Karpas-422 (cell line): ENCODE measurements around the gene PRICKLE2. TPM values are rescaled to one million over a fixed set of nuclear protein-coding genes. Genes with fewer than 3 reads are reported as not detected.

Experiments used
- DNase-seq: peaks from one replicate; pipeline ENCODE4 v3.0.0-alpha.2; 2015
- H2AFZ ChIP-seq: fragments of 200-600 bp; sonication (generic); 2 replicates; pipeline ENCODE4 v1.6.1; 2014; ENCODE audit warnings: antibody characterized with exemption, low read length, mixed read lengths
- H3K27ac ChIP-seq: fragments of 200-600 bp; sonication (generic); 2 replicates; pipeline ENCODE4 v1.5.1; 2014; ENCODE audit warnings: mild to moderate bottlenecking, low read length, moderate library complexity
- H3K27me3 ChIP-seq: fragments of 200-600 bp; sonication (generic); 2 replicates; pipeline ENCODE4 v1.6.1; 2014; ENCODE audit warnings: low read length, mixed read lengths
- H3K36me3 ChIP-seq: fragments of 200-600 bp; sonication (generic); 2 replicates; pipeline ENCODE4 v1.6.1; 2014; ENCODE audit warnings: low read length, mixed read lengths; ENCODE audit not compliant: insufficient read depth
- H3K4me1 ChIP-seq: fragments of 200-600 bp; sonication (generic); 2 replicates; pipeline ENCODE4 v1.6.1; 2014; ENCODE audit warnings: mild to moderate bottlenecking, low read length, mixed read lengths
- H3K4me2 ChIP-seq: fragments of 200-600 bp; sonication (generic); 2 replicates; pipeline ENCODE4 v1.6.1; 2014; ENCODE audit warnings: low read length, low read depth, mild to moderate bottlenecking; ENCODE audit not compliant: poor library complexity, severe bottlenecking
- H3K4me3 ChIP-seq: fragments of 200-600 bp; sonication (generic); 2 replicates; pipeline ENCODE4 v1.5.1; 2014; ENCODE audit warnings: mild to moderate bottlenecking, antibody characterized with exemption, low read length, mixed read lengths
- H3K79me2 ChIP-seq: fragments of 200-600 bp; sonication (generic); 2 replicates; pipeline ENCODE4 v1.6.1; 2014; ENCODE audit warnings: mild to moderate bottlenecking, low read length, mixed read lengths
- H3K9ac ChIP-seq: fragments of 200-600 bp; sonication (generic); 2 replicates; pipeline ENCODE4 v1.6.0; 2014; ENCODE audit warnings: low read length
- H3K9me2 ChIP-seq: fragments of 200-600 bp; sonication (generic), shearing (Covaris generic); replicated peaks from 2 replicates; pipeline ENCODE4 v1.6.0; 2014; ENCODE audit warnings: mild to moderate bottlenecking, low read length, moderate library complexity; ENCODE audit not compliant: insufficient read depth
- H3K9me3 ChIP-seq: fragments of 300-700, 200-600 bp; sonication (generic); 2 replicates; pipeline ENCODE4 v1.6.1; 2014; ENCODE audit warnings: low read length, mixed read lengths
- H4K20me1 ChIP-seq: fragments of 200-600 bp; sonication (generic); 2 replicates; pipeline ENCODE4 v1.6.1; 2014; ENCODE audit warnings: mild to moderate bottlenecking, antibody characterized with exemption, low read length, low read depth; ENCODE audit not compliant: insufficient read depth
- total RNA-seq: library from RNA; depleted of rRNA; stranded (reverse); fragments of >200 nt; shearing (Covaris generic); gene quantifications from 2 replicates; pipeline ENCODE4 v1.2.3, GENCODE V29; 2014; ENCODE audit warnings: low replicate concordance; rRNA removed

The PRICKLE2 gene, protein sequence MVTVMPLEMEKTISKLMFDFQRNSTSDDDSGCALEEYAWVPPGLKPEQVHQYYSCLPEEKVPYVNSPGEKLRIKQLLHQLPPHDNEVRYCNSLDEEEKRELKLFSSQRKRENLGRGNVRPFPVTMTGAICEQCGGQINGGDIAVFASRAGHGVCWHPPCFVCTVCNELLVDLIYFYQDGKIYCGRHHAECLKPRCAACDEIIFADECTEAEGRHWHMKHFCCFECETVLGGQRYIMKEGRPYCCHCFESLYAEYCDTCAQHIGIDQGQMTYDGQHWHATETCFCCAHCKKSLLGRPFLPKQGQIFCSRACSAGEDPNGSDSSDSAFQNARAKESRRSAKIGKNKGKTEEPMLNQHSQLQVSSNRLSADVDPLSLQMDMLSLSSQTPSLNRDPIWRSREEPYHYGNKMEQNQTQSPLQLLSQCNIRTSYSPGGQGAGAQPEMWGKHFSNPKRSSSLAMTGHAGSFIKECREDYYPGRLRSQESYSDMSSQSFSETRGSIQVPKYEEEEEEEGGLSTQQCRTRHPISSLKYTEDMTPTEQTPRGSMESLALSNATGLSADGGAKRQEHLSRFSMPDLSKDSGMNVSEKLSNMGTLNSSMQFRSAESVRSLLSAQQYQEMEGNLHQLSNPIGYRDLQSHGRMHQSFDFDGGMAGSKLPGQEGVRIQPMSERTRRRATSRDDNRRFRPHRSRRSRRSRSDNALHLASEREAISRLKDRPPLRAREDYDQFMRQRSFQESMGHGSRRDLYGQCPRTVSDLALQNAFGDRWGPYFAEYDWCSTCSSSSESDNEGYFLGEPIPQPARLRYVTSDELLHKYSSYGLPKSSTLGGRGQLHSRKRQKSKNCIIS
- 0.11 TPM in 1 of 2 replicates, not detected in the other for total RNA-seq

DNA sequence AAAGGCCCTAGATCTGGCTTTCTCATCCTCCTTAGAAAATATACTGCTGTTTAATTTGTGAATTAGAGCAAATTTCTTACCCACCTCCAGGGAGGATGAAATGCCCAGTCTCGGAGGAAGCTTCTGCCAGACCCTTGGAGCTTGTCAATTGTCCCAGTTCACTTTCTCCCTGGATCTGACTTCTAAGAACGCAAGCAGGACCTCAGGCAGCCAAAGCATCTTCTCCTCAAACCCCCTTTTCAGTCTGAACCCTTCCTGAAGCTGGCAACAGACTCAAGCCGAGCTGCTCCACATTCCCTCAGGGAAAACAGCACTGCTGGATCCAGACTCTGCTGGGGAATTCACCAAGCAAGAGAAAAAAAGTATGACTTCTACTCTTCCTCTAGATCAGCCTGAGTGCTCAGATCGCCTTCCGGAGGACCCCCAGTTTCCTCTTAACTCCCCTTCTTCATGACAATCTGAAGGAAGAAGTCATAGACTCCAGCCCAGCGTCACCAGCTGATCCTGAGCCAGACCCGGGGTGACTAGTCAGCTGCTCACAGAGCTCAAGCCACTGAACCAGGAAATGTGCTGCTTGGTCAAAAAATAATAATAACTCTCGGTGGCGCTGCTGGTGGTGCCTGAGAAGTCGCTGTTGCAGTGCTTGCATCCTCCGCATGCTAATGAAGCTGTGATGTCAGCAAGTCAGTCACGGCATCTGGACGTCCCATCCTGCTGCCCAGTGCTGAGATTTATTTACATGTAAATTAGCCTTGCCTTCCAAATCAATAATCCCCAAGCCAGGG lies at the start of gene PRICKLE2:
TSS of gene PRICKLE2 (minus strand) at position 641 of the 785 bp plus-strand sequence. CDS start 26,539 bp downstream, outside the sequence.
- peak within 1 kb of the TSS; percentile 43 for H3K9ac ChIP-seq

DNA sequence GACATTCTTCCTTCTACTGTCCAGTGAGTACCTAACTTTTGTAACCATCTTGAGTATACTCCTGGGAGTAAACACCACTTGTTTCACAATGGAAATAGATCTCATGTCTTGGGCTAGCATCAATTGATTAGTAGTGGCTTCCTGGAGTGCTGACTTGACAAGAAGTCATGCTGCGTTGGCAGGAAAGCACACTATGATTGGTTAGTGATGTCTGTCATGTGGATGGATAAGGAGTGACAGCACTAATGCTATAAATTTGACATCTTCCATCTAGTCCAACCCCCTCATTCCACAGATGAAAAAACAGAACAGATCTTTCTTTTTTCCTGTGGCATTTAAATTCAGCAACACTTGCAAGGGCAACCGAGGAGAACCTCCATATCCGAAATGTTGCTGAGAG lies 47.6 kb upstream of the PRICKLE2 start:
- H3K4me3 ChIP-seq = no peak overlapping the region
- H3K9me3 ChIP-seq = no peaks in the 10 kb centered on the region
- H3K36me3 ChIP-seq = no peaks in the 10 kb centered on the region
- DNase-seq = no peak
- no peaks in the 10 kb centered on the region for H3K9me2 ChIP-seq
- no peak overlapping the region for H3K9ac ChIP-seq
- H3K4me1 ChIP-seq = no peaks in the 10 kb centered on the region
- H2AFZ ChIP-seq = no peak overlapping the region
- H4K20me1 ChIP-seq = no peaks in the 10 kb centered on the region
- no peak overlapping the region for H3K4me2 ChIP-seq
- H3K27me3 ChIP-seq = no peaks in the 10 kb centered on the region
- no peak overlapping the region for H3K27ac ChIP-seq
- no peaks in the 10 kb centered on the region for H3K79me2 ChIP-seq

More for the DNA sequence above, at the start of gene PRICKLE2:
- peak within 1 kb of the TSS; percentile 40; the same call in 1 of the 2 replicates for H2AFZ ChIP-seq
- peak within 1 kb of the TSS; percentile 42 for H3K4me2 ChIP-seq
- no peaks in the 10 kb centered on the region for H3K9me2 ChIP-seq
- peak; percentile 69 for DNase-seq
- H3K9me3 ChIP-seq = no peaks in the 10 kb centered on the region
- H3K27me3 ChIP-seq = no peaks in the 10 kb centered on the region
- no peaks in the 10 kb centered on the region for H3K36me3 ChIP-seq
- no peak within 1 kb of the TSS for H3K27ac ChIP-seq
- H4K20me1 ChIP-seq = no peaks in the 10 kb centered on the region
- H3K4me3 ChIP-seq = peak within 1 kb of the TSS; percentile 36; the same call in 1 of the 2 replicates
- no peaks in the 10 kb centered on the region for H3K79me2 ChIP-seq
- peaks cover 13% of the 10 kb centered on the region for H3K4me1 ChIP-seq

GRCh38 chr3:64272271-64272670 lies 47.0 kb upstream of the PRICKLE2 start:
- Histone ChIP-seq H3K27ac (no peak overlapping the region), H3K27me3 (no peaks in the 10 kb centered on the region), H3K79me2 (no peaks in the 10 kb centered on the region), H4K20me1 (no peaks in the 10 kb centered on the region), H3K9me3 (no peaks in the 10 kb centered on the region), H3K4me2 (no peak overlapping the region), H3K9me2 (no peaks in the 10 kb centered on the region), H3K36me3 (no peaks in the 10 kb centered on the region), H3K4me1 (no peaks in the 10 kb centered on the region), H3K9ac (no peak overlapping the region), H3K4me3 (no peak overlapping the region), H2AFZ (no peak overlapping the region)
- DNase-seq = no peak

GRCh38 chr3:64271631-64272030 lies 46.4 kb upstream of the PRICKLE2 start:
- no peak overlapping the region for H3K4me3 ChIP-seq
- DNase-seq = no peak
- no peak overlapping the region for H3K4me2 ChIP-seq
- no peaks in the 10 kb centered on the region for H3K27me3 ChIP-seq
- H3K9me2 ChIP-seq = no peaks in the 10 kb centered on the region
- no peaks in the 10 kb centered on the region for H3K4me1 ChIP-seq
- H3K9me3 ChIP-seq = no peaks in the 10 kb centered on the region
- H2AFZ ChIP-seq = no peak overlapping the region
- no peak overlapping the region for H3K9ac ChIP-seq
- no peak overlapping the region for H3K27ac ChIP-seq
- H4K20me1 ChIP-seq = no peaks in the 10 kb centered on the region
- no peaks in the 10 kb centered on the region for H3K36me3 ChIP-seq
- no peaks in the 10 kb centered on the region for H3K79me2 ChIP-seq

- H3K9ac ChIP-seq = no peak overlapping the region
- no peak for DNase-seq
- no peak overlapping the region for H3K27ac ChIP-seq
Measured at GRCh38 chr3:64270866-64271260, 45.6 kb upstream of the PRICKLE2 start.

DNA sequence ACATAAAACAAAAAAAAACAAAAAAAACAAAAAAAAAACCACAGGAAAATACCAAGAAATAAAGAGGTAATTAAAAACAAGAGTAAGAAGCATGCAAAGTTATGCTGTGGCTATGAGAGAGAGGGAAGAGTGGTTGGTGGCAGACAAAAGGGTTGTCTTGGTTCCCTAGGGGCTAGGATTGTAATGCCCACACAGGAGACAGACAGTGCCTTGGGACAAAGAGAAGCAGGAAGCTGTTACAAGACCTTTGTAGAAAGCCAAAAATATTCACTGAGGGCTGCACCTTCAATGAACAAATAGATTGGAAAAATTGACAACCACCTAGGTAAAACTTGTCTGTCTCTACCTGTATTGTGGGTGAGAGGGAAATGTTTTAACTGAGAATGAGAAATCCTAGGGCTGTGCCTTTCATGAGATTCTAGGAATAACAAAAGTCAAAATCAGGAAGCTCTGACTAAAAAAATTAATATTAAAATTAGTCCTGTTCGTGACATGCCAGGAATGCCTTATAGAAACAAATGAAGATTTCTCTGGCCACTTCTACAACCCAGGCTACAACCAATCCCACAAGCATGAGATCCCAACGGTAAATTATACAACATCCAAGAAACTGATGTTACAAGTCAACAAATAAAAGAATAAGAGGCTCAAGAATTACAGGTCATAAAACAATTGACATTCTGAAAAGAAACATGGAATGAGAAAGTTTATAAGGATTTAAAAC lies 45.0 kb upstream of the PRICKLE2 start:
- H3K4me3 ChIP-seq = no peak overlapping the region
- no peak overlapping the region for H3K9ac ChIP-seq
- no peaks in the 10 kb centered on the region for H4K20me1 ChIP-seq

More at GRCh38 chr3:64270866-64271260, 45.6 kb upstream of the PRICKLE2 start:
- no peaks in the 10 kb centered on the region for H3K9me3 ChIP-seq
- no peaks in the 10 kb centered on the region for H4K20me1 ChIP-seq
- H3K27me3 ChIP-seq = no peaks in the 10 kb centered on the region
- H3K4me3 ChIP-seq = no peak overlapping the region
- H3K4me1 ChIP-seq = no peaks in the 10 kb centered on the region
- H3K79me2 ChIP-seq = no peaks in the 10 kb centered on the region
- no peaks in the 10 kb centered on the region for H3K9me2 ChIP-seq
- H3K36me3 ChIP-seq = no peaks in the 10 kb centered on the region
- H2AFZ ChIP-seq = no peak overlapping the region
- no peak overlapping the region for H3K4me2 ChIP-seq

GRCh38 chr3:64268926-64269325 lies 43.7 kb upstream of the PRICKLE2 start:
- Histone ChIP-seq H3K9me2 (no peaks in the 10 kb centered on the region), H3K27ac (no peak overlapping the region), H3K9ac (no peak overlapping the region), H3K9me3 (no peaks in the 10 kb centered on the region), H3K4me1 (no peaks in the 10 kb centered on the region), H2AFZ (no peak overlapping the region), H3K4me3 (no peak overlapping the region), H4K20me1 (no peaks in the 10 kb centered on the region), H3K79me2 (no peaks in the 10 kb centered on the region), H3K27me3 (no peaks in the 10 kb centered on the region), H3K36me3 (no peaks in the 10 kb centered on the region), H3K4me2 (no peak overlapping the region)
- no peak for DNase-seq

More for the DNA sequence above, 45.0 kb upstream of the PRICKLE2 start:
- Histone ChIP-seq H3K9me3 (no peaks in the 10 kb centered on the region), H2AFZ (no peak overlapping the region), H3K27ac (no peak overlapping the region), H3K4me2 (no peak overlapping the region), H3K4me1 (no peaks in the 10 kb centered on the region), H3K27me3 (no peaks in the 10 kb centered on the region), H3K9me2 (no peaks in the 10 kb centered on the region), H3K36me3 (no peaks in the 10 kb centered on the region), H3K79me2 (no peaks in the 10 kb centered on the region)
- no peak for DNase-seq
